Caco-2 (cell line): ENCODE measurements around the gene CHPT1. TPM values are rescaled to one million over a fixed set of nuclear protein-coding genes. Genes with fewer than 3 reads are reported as not detected.

Experiments used
- BruUV-seq: library from RNA; stranded (reverse); fragments of 400-500 nt; replicated peaks from 2 replicates; lab custom pipeline; 2021; lab: Mats Ljungman, UMichigan
- CTCF ChIA-PET: fragments of 300-600 bp; sonication (Branson Sonifier 250); formaldehyde crosslinking; loops from one replicate; lab custom pipeline; 2022; ENCODE audit warnings: antibody characterized with exemption; lab: Charles Lee
- POLR2A ChIA-PET: fragments of 300-600 bp; sonication (Branson Sonifier 250); formaldehyde crosslinking; loops from one replicate; lab custom pipeline; 2022; ENCODE audit warnings: antibody characterized with exemption; lab: Charles Lee
- DNase-seq, 2 experiments: peaks; one replicate each; pipeline versions ENCODE4 v3.0.0 to v3.0.0-alpha.2; 2020 to 2022
- H3K27me3 ChIP-seq: replicated peaks from 2 replicates; pipeline ENCODE4 v1.6.0; 2011; ENCODE audit warnings: low read length; ENCODE audit not compliant: control insufficient read depth, insufficient read depth
- H3K36me3 ChIP-seq: 2 replicates; pipeline ENCODE4 v1.5.1; 2011; ENCODE audit warnings: low read length; ENCODE audit not compliant: control insufficient read depth, insufficient read depth
- H3K4me1 ChIP-seq: fragments of 250-450 bp; sonication (Bioruptor Pico); 2 replicates; pipeline ENCODE4 v1.5.1; 2020; ENCODE audit warnings: mild to moderate bottlenecking
- H3K4me3 ChIP-seq: 2 replicates; pipeline ENCODE4 v1.5.1; 2011; ENCODE audit warnings: low read depth, mild to moderate bottlenecking, control low read depth, low read length
- H3K9me3 ChIP-seq: fragments of 250-450 bp; sonication (Bioruptor Pico); 2 replicates; pipeline ENCODE4 v1.5.1; 2020; ENCODE audit warnings: mild to moderate bottlenecking, moderate library complexity
- H3K27ac Mint-ChIP-seq: one replicate; pipeline ENCODE4 v1.8.0; 2022; ENCODE audit warnings: mixed read lengths; ENCODE audit not compliant: unreplicated experiment
- H3K27me3 Mint-ChIP-seq: one replicate; pipeline ENCODE4 v1.8.0; 2022; ENCODE audit warnings: mixed read lengths; ENCODE audit not compliant: insufficient read depth, unreplicated experiment
- H3K36me3 Mint-ChIP-seq: one replicate; pipeline ENCODE4 v1.8.0; 2022; ENCODE audit warnings: mild to moderate bottlenecking, mixed read lengths; ENCODE audit not compliant: insufficient read depth, unreplicated experiment
- H3K4me1 Mint-ChIP-seq: one replicate; pipeline ENCODE4 v1.8.0; 2022; ENCODE audit warnings: low read depth, mixed read lengths; ENCODE audit not compliant: unreplicated experiment
- H3K4me3 Mint-ChIP-seq: one replicate; pipeline ENCODE4 v1.8.0; 2022; ENCODE audit warnings: mild to moderate bottlenecking, moderate library complexity, mixed read lengths; ENCODE audit not compliant: unreplicated experiment
- H3K9me3 Mint-ChIP-seq: one replicate; pipeline ENCODE4 v1.8.0; 2022; ENCODE audit warnings: mixed read lengths; ENCODE audit not compliant: unreplicated experiment
- intact Hi-C: fragments of 100-400 bp; cut with micrococcal nuclease; formaldehyde crosslinking; loops from one replicate; pipeline ENCODE4 v1.10.0; 2022; ENCODE audit not compliant: unreplicated experiment
- total RNA-seq: library from RNA; stranded (reverse); gene quantifications from 2 replicates; pipeline ENCODE4 v1.2.3, GENCODE V29; 2022
- TF ChIP-seq, protein P1 (sequence below), 2 experiments: fragments of 200-600 bp in 1 of 2; IDR thresholded peaks; 1 replicate in 1 of 2; 2 replicates in 1 of 2; pipeline versions ENCODE4 v1.5.1 to v1.8.0; 2011 to 2022; ENCODE audit warnings: antibody characterized with exemption in 1 of 2, control low read depth in 1 of 2, inconsistent platforms in 1 of 2, low read depth in 1 of 2, low read length in 1 of 2, mild to moderate bottlenecking in 1 of 2, moderate library complexity in 1 of 2; ENCODE audit not compliant: insufficient read depth in 1 of 2, severe bottlenecking in 1 of 2, unreplicated experiment in 1 of 2

Gene CHPT1
- total RNA-seq, 1 experiment from 2014 or later: 54.6 TPM

DNA sequence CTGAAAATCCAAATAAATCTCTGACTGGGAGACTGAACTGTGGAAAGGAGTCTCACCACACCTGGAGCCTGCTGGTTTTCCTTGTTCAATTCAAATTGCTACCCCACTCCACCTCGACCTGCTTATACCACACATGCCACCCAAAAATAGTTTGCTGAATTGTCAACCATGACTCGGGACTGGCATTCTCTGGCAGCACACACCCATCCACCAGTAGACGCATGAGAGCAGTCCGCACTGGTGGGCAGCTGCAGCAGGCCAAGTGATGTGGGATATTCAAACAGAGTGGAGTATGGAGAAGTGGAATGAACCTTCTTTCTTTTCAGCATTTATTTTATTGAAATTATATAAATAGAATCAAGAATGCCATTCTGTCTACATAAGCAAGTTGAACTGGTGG lies 80.5 kb downstream of the CHPT1 start:
- BruUV-seq: no TSS peak
- H3K36me3 ChIP-seq: no peaks in the 10 kb centered on the region
- Mint-ChIP-seq H3K9me3 (no peaks in the 10 kb centered on the region), H3K4me1 (peaks cover 11% of the 10 kb centered on the region), H3K4me3 (no peak overlapping the region), H3K27ac (no peak overlapping the region), H3K36me3 (peaks cover 13% of the 10 kb centered on the region), H3K27me3 (no peaks in the 10 kb centered on the region)
- TF ChIP-seq, protein P1, sequence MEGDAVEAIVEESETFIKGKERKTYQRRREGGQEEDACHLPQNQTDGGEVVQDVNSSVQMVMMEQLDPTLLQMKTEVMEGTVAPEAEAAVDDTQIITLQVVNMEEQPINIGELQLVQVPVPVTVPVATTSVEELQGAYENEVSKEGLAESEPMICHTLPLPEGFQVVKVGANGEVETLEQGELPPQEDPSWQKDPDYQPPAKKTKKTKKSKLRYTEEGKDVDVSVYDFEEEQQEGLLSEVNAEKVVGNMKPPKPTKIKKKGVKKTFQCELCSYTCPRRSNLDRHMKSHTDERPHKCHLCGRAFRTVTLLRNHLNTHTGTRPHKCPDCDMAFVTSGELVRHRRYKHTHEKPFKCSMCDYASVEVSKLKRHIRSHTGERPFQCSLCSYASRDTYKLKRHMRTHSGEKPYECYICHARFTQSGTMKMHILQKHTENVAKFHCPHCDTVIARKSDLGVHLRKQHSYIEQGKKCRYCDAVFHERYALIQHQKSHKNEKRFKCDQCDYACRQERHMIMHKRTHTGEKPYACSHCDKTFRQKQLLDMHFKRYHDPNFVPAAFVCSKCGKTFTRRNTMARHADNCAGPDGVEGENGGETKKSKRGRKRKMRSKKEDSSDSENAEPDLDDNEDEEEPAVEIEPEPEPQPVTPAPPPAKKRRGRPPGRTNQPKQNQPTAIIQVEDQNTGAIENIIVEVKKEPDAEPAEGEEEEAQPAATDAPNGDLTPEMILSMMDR (IDR thresholded peaks at IDR 0.05; ENCODE audit: insufficient read depth in 1 of 2, low read depth in 1 of 2, low read length in 1 of 2, severe bottlenecking in 1 of 2, unreplicated experiment in 1 of 2): no peak
- H3K9me3 ChIP-seq: no peaks in the 10 kb centered on the region
- POLR2A ChIA-PET: no interaction called here
- CTCF ChIA-PET: no interaction called here
- H3K27me3 ChIP-seq: no peaks in the 10 kb centered on the region
- intact Hi-C loops: no loop called here
- H3K4me3 ChIP-seq: no peak overlapping the region
- peaks cover 4% of the 10 kb centered on the region; the same call in 1 of the 2 replicates for H3K4me1 ChIP-seq
- DNase-seq: no peak

Other genes starting within 250 kb of the CHPT1 start
- not detected in 2 replicates for gene SPIC, start 222.3 kb upstream of the CHPT1 start, total RNA-seq
- gene MYBPC1, start 102.7 kb upstream of the CHPT1 start, total RNA-seq: 0.19 TPM in 1 of 2 replicates, not detected in the other
- gene SYCP3, start 41.8 kb downstream of the CHPT1 start, total RNA-seq: 0.16 TPM in 1 of 2 replicates, not detected in the other
- gene GNPTAB, start 133.3 kb downstream of the CHPT1 start, total RNA-seq: 33.1 and 39.1 TPM in 2 replicates
- gene DRAM1, start 179.9 kb downstream of the CHPT1 start, total RNA-seq: 44.5 and 46.4 TPM in 2 replicates